PFSK-1 (cell line): ENCODE results near the gene AXIN2.

Experiments
- FOXP2 ChIP-seq: optimal IDR thresholded peaks from 2 replicates; pipeline ENCODE3; 2011; ENCODE audit warnings: borderline replicate concordance, control low read depth, inconsistent platforms; ENCODE audit not compliant: insufficient read depth; ENCODE audit errors: extremely low read length, extremely low read depth
- POLR2AphosphoS5 ChIP-seq: IDR thresholded peaks from 2 replicates; pipeline ENCODE4 v1.6.1; 2012; ENCODE audit warnings: low read depth, mild to moderate bottlenecking, control low read depth, low read length, moderate library complexity
- REST ChIP-seq, 2 experiments: IDR thresholded peaks; 2 replicates each; pipeline versions ENCODE4 v1.6.1 to v1.8.0; 2011 to 2012; ENCODE audit warnings: low read depth in 2 of 2, low read length in 2 of 2, control low read depth in 1 of 2, inconsistent platforms in 1 of 2, mild to moderate bottlenecking in 1 of 2, moderate library complexity in 1 of 2; ENCODE audit not compliant: insufficient read depth in 1 of 2
- SIN3A ChIP-seq: IDR thresholded peaks from 2 replicates; pipeline ENCODE4 v1.6.1; 2012; ENCODE audit warnings: mild to moderate bottlenecking, low read length, moderate library complexity, borderline replicate concordance; ENCODE audit not compliant: insufficient read depth
- TAF1 ChIP-seq: IDR thresholded peaks from 2 replicates; pipeline ENCODE4 v1.6.1; 2012; ENCODE audit warnings: low read length, control low read depth, borderline replicate concordance; ENCODE audit not compliant: insufficient read depth

- TF ChIP-seq POLR2AphosphoS5 = no peak
- no peak for TF ChIP-seq REST (IDR thresholded peaks at IDR 0.05; ENCODE audit: insufficient read depth in 1 of 2, low read depth in 2 of 2, low read length in 2 of 2)
- no peak for TF ChIP-seq SIN3A
- no peak for TF ChIP-seq FOXP2
- TF ChIP-seq TAF1 = no peak
Observed at GRCh38 chr17:65559804-65560627, 1.4 kb downstream of the AXIN2 start.
